ENCODE data around the gene HLA-DQA1.
"Not testable (repeated sequence)": the region's sequence is repeated elsewhere in the genome, so short reads cannot be mapped to it uniquely, and the experiment has no call there.

Gene HLA-DQA1

GRCh38 chr6:32622545-32623401 lies 14.4 kb upstream of the HLA-DQA1 start:
- no peak for DNase-seq

GRCh38 chr6:32623693-32624092 lies 13.5 kb upstream of the HLA-DQA1 start:
- DNase-seq, result no peak

GRCh38 chr6:32624565-32624964 lies 12.6 kb upstream of the HLA-DQA1 start:
- DNase-seq, result no peak

GRCh38 chr6:32625137-32625536 lies 12.1 kb upstream of the HLA-DQA1 start:
- DNase-seq, result no peak

- DNase-seq, result no peak
These were observed 10.0 kb upstream of the HLA-DQA1 start for GRCh38 chr6:32627249-32627648.

- no peak for DNase-seq
These were observed 9.4 kb upstream of the HLA-DQA1 start for GRCh38 chr6:32627831-32628230.

GRCh38 chr6:32629793-32630192 lies 7.4 kb upstream of the HLA-DQA1 start:
- DNase-seq, result not testable (repeated sequence)

GRCh38 chr6:32635526-32636123 lies 1.6 kb upstream of the HLA-DQA1 start:
- no peak for DNase-seq

GRCh38 chr6:32637883-32638282 lies 677 bp downstream of the HLA-DQA1 start:
- DNase-seq, result no peak

GRCh38 chr6:32638532-32639219 lies 1.5 kb downstream of the HLA-DQA1 start:
- DNase-seq, result no peak

- DNase-seq, result no peak
These were observed 2.5 kb downstream of the HLA-DQA1 start for GRCh38 chr6:32639440-32640394.

- DNase-seq, result no peak
These were observed 3.9 kb downstream of the HLA-DQA1 start for GRCh38 chr6:32641122-32641521.

- not testable (repeated sequence) for DNase-seq
These were observed 4.8 kb downstream of the HLA-DQA1 start for GRCh38 chr6:32641785-32642719.

- no peak for DNase-seq
These were observed 5.5 kb downstream of the HLA-DQA1 start for GRCh38 chr6:32642720-32643106.

GRCh38 chr6:32643904-32644303 lies 6.7 kb downstream of the HLA-DQA1 start:
- no peak for DNase-seq

- no peak for DNase-seq
These were observed 8.0 kb downstream of the HLA-DQA1 start for GRCh38 chr6:32645047-32645703.

- no peak for DNase-seq
These were observed 18.1 kb downstream of the HLA-DQA1 start for GRCh38 chr6:32655203-32655710.

GRCh38 chr6:32657329-32657728 lies 20.1 kb downstream of the HLA-DQA1 start:
- not testable (repeated sequence) for DNase-seq

GRCh38 chr6:32657819-32658218 lies 20.6 kb downstream of the HLA-DQA1 start:
- DNase-seq, result not testable (repeated sequence)

- DNase-seq, result no peak
These were observed 21.2 kb downstream of the HLA-DQA1 start for GRCh38 chr6:32658268-32658897.

Data from NCI-H2029 (cell line).